Activated CD8-positive, alpha-beta T cell treated with anti-CD3 and anti-CD28 coated beads for 36 hours (primary cell): Measurements from ENCODE around the gene FIBCD1. TPM values are rescaled to one million over a fixed set of nuclear protein-coding genes. Genes with fewer than 3 reads are reported as not detected.

Experiments used
- ATAC-seq: fragments of 200-7000 bp; cut with Tn5 transposase; one replicate; pipeline ENCODE4 v1.10.0; 2021; ENCODE audit warnings: mild to moderate bottlenecking, moderate library complexity
- CTCF ChIA-PET: fragments of 350-600 bp; sonication (Branson Sonifier 250); formaldehyde crosslinking; loops from one replicate; lab custom pipeline; 2021; ENCODE audit warnings: antibody characterized with exemption; lab: Charles Lee
- POLR2A ChIA-PET: fragments of 350-600 bp; sonication (Branson Sonifier 250); formaldehyde crosslinking; loops from one replicate; lab custom pipeline; 2021; ENCODE audit warnings: antibody characterized with exemption; lab: Charles Lee
- DNase-seq: peaks from one replicate; pipeline ENCODE4 v3.0.0-alpha.2; 2020
- H3K27ac Mint-ChIP-seq: one replicate; pipeline ENCODE4 v1.8.0; 2021; ENCODE audit warnings: mild to moderate bottlenecking, mixed read lengths
- H3K27me3 Mint-ChIP-seq: one replicate; pipeline ENCODE4 v1.8.0; 2021; ENCODE audit warnings: mixed read lengths
- H3K36me3 Mint-ChIP-seq: one replicate; pipeline ENCODE4 v1.8.0; 2021; ENCODE audit warnings: low read depth, mixed read lengths
- H3K4me1 Mint-ChIP-seq: one replicate; pipeline ENCODE4 v1.8.0; 2021; ENCODE audit warnings: low read depth, mixed read lengths
- H3K4me3 Mint-ChIP-seq: one replicate; pipeline ENCODE4 v1.8.0; 2021; ENCODE audit warnings: mild to moderate bottlenecking, moderate library complexity, mixed read lengths
- H3K9me3 Mint-ChIP-seq: one replicate; pipeline ENCODE4 v1.8.0; 2021; ENCODE audit warnings: mixed read lengths
- intact Hi-C: fragments of 100-400 bp; cut with micrococcal nuclease; formaldehyde crosslinking; loops from one replicate; pipeline ENCODE4 v1.10.0; 2022
- total RNA-seq, 2 experiments: library from RNA; stranded (reverse); gene quantifications; one replicate each; pipeline ENCODE4 v1.2.3, GENCODE V29; 2021
- TF ChIP-seq, protein P1 (sequence below): fragments of 200-600 bp; IDR thresholded peaks from one replicate; pipeline ENCODE4 v1.8.0; 2022; ENCODE audit warnings: antibody characterized with exemption, mild to moderate bottlenecking

The FIBCD1 gene
- total RNA-seq, 2 experiments from 2014 or later = not detected

DNA sequence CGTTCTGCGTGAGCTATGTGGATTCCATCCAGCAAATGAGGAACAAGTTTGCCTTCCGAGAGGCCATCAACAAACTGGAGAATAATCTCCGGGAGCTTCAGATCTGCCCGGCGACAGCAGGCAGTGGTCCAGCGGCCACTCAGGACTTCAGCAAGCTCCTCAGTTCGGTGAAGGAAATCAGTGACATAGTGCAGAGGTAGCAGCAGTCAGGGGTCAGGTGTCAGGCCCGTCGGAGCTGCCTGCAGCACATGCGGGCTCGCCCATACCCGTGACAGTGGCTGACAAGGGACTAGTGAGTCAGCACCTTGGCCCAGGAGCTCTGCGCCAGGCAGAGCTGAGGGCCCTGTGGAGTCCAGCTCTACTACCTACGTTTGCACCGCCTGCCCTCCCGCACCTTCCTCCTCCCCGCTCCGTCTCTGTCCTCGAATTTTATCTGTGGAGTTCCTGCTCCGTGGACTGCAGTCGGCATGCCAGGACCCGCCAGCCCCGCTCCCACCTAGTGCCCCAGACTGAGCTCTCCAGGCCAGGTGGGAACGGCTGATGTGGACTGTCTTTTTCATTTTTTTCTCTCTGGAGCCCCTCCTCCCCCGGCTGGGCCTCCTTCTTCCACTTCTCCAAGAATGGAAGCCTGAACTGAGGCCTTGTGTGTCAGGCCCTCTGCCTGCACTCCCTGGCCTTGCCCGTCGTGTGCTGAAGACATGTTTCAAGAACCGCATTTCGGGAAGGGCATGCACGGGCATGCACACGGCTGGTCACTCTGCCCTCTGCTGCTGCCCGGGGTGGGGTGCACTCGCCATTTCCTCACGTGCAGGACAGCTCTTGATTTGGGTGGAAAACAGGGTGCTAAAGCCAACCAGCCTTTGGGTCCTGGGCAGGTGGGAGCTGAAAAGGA lies 53.3 kb downstream of the FIBCD1 start:
- DNase-seq = no peak
- TF ChIP-seq, protein P1, sequence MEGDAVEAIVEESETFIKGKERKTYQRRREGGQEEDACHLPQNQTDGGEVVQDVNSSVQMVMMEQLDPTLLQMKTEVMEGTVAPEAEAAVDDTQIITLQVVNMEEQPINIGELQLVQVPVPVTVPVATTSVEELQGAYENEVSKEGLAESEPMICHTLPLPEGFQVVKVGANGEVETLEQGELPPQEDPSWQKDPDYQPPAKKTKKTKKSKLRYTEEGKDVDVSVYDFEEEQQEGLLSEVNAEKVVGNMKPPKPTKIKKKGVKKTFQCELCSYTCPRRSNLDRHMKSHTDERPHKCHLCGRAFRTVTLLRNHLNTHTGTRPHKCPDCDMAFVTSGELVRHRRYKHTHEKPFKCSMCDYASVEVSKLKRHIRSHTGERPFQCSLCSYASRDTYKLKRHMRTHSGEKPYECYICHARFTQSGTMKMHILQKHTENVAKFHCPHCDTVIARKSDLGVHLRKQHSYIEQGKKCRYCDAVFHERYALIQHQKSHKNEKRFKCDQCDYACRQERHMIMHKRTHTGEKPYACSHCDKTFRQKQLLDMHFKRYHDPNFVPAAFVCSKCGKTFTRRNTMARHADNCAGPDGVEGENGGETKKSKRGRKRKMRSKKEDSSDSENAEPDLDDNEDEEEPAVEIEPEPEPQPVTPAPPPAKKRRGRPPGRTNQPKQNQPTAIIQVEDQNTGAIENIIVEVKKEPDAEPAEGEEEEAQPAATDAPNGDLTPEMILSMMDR = no peak
- Mint-ChIP-seq H3K27me3 (no peaks in the 10 kb centered on the region), H3K4me3 (no peak overlapping the region), H3K36me3 (peaks cover 13% of the 10 kb centered on the region), H3K4me1 (no peaks in the 10 kb centered on the region), H3K27ac (no peak overlapping the region), H3K9me3 (no peaks in the 10 kb centered on the region)
- no peak for ATAC-seq
- CTCF ChIA-PET = interaction anchor here (1.2 kb wide), 1 partner anchor 161 kb away, joined by 5 read pairs; no protein-coding TSS in a partner anchor
- intact Hi-C loops = no loop called here
- POLR2A ChIA-PET = no interaction called here

- CTCF ChIA-PET = no interaction called here
- TF ChIP-seq, protein P1 = no peak
- DNase-seq = no peak
- Mint-ChIP-seq H3K27ac (no peak overlapping the region), H3K27me3 (no peaks in the 10 kb centered on the region), H3K9me3 (no peaks in the 10 kb centered on the region), H3K4me3 (no peak overlapping the region), H3K36me3 (peaks cover 14% of the 10 kb centered on the region), H3K4me1 (no peaks in the 10 kb centered on the region)
- POLR2A ChIA-PET = no interaction called here
- intact Hi-C loops = no loop called here
- no peak for ATAC-seq
These were observed 54.2 kb downstream of the FIBCD1 start for GRCh38 chr9:130884542-130885483.

GRCh38 chr9:130884111-130884531 lies 54.9 kb downstream of the FIBCD1 start:
- DNase-seq (no peak), ATAC-seq (no peak)
- Mint-ChIP-seq H3K27ac (no peak overlapping the region), H3K9me3 (no peaks in the 10 kb centered on the region), H3K4me1 (no peaks in the 10 kb centered on the region), H3K27me3 (no peaks in the 10 kb centered on the region), H3K36me3 (peaks cover 18% of the 10 kb centered on the region), H3K4me3 (no peak overlapping the region)
- TF ChIP-seq, protein P1 = no peak
- intact Hi-C loops = no loop called here
- CTCF ChIA-PET = no interaction called here
- POLR2A ChIA-PET = interaction anchor here (1.2 kb wide), 1 partner anchor 142 kb away, joined by 4 read pairs; no protein-coding TSS in a partner anchor

DNA sequence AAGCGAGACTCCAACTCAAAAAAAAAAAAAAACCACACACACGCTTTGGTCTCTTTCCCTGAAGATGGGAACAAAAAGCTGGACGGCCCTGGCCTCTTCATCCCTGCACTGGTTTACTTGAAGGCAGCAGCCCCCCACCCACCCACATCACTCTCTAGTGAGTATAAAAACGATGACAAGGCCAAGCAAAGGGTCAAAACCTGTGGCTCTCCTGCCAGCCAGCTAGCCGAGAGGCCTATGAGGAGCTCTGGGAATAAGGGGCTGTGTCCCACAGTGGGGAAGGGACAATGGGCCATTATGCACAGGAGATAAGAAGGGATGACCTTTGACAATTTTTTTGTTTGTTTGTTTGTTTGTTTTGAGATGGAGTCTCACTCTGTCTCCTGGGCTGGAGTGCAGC lies 55.6 kb downstream of the FIBCD1 start:
- Mint-ChIP-seq H3K27ac (no peak overlapping the region), H3K9me3 (no peaks in the 10 kb centered on the region), H3K36me3 (peaks cover 19% of the 10 kb centered on the region), H3K4me3 (no peak overlapping the region), H3K27me3 (no peaks in the 10 kb centered on the region), H3K4me1 (no peaks in the 10 kb centered on the region)
- no peak for DNase-seq
- POLR2A ChIA-PET = interaction anchor here (1.2 kb wide), 1 partner anchor 141 kb away, joined by 4 read pairs; no protein-coding TSS in a partner anchor
- TF ChIP-seq, protein P1 = no peak
- CTCF ChIA-PET = no interaction called here
- intact Hi-C loops = no loop called here
- ATAC-seq = no peak
